AG10803 (cell line): Measurements from ENCODE around the gene ELN.
A peak's percentile ranks its signal among the peaks of the same experiment; 100 is the strongest.

ENCODE experiments used
- DNase-seq: peaks from one replicate; pipeline ENCODE4 v3.0.0; 2010; ENCODE audit warnings: low read depth
- H3K4me3 ChIP-seq: 2 replicates; pipeline ENCODE4 v1.5.1; 2011; ENCODE audit warnings: mild to moderate bottlenecking, low read length, control low read depth
- TF ChIP-seq, protein P1 (sequence below): conservative IDR thresholded peaks from 2 replicates; pipeline ENCODE4 v1.5.1; 2011; ENCODE audit warnings: mild to moderate bottlenecking, low read length, control low read depth, inconsistent platforms

The ELN gene

DNA sequence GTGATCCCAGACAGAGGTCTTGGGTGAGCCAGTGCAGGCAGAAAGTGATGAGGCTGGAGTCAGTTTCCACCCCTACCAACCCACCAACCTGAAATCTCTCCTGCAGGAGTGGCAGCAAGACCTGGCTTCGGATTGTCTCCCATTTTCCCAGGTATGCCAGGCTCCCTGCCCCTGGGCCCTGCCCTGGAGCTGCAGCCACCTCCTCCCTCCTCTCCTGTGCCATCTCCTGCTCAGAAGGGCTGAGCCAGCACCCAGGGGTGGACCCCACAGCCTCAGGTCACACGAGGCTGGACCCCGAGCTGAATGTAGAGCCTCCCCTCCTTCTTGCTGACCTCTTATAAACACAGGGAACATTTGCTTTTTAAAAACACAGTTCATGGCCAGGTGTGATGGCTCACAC, 38.7 kb downstream of the ELN start:
- TF ChIP-seq, protein P1, sequence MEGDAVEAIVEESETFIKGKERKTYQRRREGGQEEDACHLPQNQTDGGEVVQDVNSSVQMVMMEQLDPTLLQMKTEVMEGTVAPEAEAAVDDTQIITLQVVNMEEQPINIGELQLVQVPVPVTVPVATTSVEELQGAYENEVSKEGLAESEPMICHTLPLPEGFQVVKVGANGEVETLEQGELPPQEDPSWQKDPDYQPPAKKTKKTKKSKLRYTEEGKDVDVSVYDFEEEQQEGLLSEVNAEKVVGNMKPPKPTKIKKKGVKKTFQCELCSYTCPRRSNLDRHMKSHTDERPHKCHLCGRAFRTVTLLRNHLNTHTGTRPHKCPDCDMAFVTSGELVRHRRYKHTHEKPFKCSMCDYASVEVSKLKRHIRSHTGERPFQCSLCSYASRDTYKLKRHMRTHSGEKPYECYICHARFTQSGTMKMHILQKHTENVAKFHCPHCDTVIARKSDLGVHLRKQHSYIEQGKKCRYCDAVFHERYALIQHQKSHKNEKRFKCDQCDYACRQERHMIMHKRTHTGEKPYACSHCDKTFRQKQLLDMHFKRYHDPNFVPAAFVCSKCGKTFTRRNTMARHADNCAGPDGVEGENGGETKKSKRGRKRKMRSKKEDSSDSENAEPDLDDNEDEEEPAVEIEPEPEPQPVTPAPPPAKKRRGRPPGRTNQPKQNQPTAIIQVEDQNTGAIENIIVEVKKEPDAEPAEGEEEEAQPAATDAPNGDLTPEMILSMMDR, result no peak
- DNase-seq, result no peak

DNA sequence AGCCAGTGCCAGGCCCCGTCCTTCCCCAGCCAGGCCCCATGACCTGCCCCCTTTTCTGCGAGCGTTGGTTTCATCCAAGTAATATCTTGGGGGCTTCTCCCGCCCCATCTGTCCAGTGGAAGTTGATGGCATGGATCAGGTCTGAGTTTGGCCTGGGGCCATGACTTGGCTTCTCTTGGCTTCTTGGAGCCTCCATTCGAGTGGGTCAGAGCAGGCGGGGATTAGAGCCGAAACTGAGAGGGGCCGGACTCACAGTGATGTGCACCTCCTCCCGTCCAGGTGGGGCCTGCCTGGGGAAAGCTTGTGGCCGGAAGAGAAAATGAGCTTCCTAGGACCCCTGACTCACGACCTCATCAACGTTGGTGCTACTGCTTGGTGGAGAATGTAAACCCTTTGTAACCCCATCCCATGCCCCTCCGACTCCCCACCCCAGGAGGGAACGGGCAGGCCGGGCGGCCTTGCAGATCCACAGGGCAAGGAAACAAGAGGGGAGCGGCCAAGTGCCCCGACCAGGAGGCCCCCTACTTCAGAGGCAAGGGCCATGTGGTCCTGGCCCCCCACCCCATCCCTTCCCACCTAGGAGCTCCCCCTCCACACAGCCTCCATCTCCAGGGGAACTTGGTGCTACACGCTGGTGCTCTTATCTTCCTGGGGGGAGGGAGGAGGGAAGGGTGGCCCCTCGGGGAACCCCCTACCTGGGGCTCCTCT, 40.6 kb downstream of the ELN start:
- DNase-seq, result no peak
- H3K4me3 ChIP-seq, result no peak overlapping the region
- TF ChIP-seq, protein P1, result no peak

More for the DNA sequence above, 38.7 kb downstream of the ELN start:
- H3K4me3 ChIP-seq, result no peak overlapping the region

DNA sequence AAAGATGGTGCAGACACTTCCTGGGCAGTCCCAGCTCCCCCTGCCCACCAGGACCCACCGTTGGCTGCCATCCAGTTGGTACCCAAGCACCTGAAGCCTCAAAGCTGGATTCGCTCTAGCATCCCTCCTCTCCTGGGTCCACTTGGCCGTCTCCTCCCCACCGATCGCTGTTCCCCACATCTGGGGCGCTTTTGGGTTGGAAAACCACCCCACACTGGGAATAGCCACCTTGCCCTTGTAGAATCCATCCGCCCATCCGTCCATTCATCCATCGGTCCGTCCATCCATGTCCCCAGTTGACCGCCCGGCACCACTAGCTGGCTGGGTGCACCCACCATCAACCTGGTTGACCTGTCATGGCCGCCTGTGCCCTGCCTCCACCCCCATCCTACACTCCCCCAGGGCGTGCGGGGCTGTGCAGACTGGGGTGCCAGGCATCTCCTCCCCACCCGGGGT, 41.1 kb downstream of the ELN start:
- no peak for DNase-seq
- TF ChIP-seq, protein P1, result no peak
- no peak overlapping the region for H3K4me3 ChIP-seq

DNA sequence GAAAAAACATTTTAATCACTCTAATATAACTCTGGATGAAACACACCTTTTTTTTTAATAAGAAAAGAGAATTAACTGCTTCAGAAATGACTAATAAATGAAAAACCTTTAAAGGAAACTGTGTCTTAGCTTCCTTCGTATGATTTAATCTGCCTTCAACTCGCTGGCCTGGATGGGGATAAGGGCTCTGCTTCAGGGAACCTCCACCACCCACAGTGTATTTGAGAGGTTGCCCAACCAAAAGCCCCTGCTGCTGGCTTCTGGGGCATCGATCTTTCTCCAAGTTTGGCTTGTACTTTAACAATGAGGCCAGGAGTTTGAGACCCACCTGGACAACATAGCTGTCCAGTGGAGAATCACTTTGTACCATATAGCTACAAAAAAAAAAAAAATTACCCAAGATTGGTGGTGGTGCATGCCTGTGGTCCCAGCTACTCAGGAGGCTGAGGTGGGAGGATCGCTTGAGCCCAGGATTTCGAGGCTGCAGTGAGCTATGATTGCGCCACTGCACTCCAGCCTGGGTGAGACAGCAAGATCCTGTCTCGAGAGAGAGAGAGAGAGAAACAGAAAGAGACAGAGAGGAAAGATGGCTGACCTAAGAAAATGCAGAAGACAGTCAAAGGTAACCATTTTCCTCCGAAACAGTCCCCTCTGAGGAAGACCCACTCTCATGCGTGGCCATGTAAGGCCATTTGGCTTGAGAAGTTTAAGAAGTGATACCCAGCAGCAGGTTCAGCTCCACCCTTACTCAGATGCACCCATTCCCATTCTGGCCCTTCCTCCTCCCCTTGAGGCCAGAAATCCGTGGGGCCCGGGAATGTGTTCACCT, 42.0 kb downstream of the ELN start:
- DNase-seq, result no peak
- TF ChIP-seq, protein P1, result no peak
- no peak overlapping the region for H3K4me3 ChIP-seq

DNA sequence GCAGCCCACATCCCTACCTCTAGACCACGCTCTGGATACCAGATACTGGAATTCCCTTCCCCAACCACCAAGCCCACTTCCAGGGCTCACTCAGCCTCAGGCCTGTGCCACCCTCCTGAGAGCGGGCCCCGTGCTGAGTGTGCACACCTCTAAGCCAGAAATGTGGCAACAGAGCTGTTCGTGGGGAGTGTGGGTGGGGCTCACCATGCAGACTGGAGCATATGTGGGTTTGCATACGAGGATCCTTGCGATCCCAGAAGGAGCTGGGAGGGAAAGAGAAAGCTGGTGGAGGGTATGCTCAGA, 42.6 kb downstream of the ELN start:
- TF ChIP-seq, protein P1, result no peak
- DNase-seq, result no peak
- no peak overlapping the region for H3K4me3 ChIP-seq

DNA sequence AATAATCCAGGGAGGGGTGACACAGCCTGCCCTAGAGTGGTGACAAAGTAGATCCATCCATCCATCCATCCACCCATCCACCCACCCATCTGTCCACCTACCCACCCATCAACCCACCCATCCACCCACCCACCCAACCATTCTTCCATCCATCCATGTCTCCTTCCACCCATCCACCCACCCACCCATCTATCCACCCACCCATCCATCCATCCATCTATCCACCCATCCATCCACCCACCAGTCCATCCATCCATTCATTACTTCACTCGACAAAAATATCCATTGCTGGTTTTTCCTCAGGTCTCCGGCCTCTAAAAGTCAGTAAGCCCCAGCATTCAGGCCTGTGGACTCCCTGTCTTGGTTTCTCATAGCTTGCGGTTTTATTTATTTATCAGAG, 43.1 kb downstream of the ELN start:
- no peak for DNase-seq
- TF ChIP-seq, protein P1, result no peak
- H3K4me3 ChIP-seq, result no peak overlapping the region

DNA sequence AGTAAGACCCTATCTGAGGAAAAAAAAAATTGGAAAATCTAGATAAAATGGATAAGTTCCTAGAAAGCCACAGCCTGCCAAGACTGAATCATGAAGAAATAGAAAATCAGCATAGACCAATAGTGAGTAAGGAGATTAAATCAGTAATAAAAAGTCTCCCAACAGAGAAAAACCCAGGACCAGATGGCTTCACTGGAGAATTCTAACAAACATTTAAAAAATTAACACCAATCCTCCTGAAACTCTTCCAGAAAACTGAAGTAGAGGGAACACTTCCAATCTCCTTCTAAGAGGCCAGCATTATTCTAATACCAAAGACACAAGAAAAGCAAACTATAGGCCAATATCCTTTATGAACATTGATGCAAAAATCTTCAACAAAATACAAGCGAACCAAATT, 46.8 kb downstream of the ELN start:
- no peak overlapping the region for H3K4me3 ChIP-seq
- TF ChIP-seq, protein P1, result no peak
- DNase-seq, result peak; percentile 54
